Ureter (tissue), 1 donor: ENCODE measurements around the gene DROSHA. TPM values are rescaled to one million over a fixed set of nuclear protein-coding genes. Genes with fewer than 3 reads are reported as not detected.

Experiments used
- DNase-seq: peaks from one replicate; pipeline ENCODE4 v3.0.0-alpha.2; 2020; ENCODE audit warnings: low spot score
- total RNA-seq: library from RNA; stranded (reverse); gene quantifications from one replicate; pipeline ENCODE4 v1.2.4, GENCODE V29; 2023
- donor health status: DM: yes; HTN: yes; CAD: no.

Gene DROSHA
- total RNA-seq, 1 donor from 2014 or later: 77.7 TPM

DNA sequence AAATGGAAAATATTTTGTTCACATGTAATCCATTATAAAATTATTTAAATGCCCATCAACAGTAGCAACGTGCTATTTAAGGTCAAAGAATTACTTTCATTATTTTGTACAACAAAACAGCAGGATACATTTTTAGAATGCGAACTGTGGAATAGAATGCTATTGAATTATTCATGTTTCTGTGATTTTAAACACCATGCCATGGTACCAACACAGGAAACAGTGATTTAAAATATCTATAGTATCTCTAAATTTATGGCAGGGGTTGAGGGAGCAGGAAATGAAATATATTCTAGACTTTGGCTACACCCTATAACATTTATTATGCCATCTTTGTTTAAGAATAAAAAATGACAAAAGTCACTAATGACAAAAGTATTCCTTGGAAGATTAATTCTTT is 62.4 kb downstream of the DROSHA start:
- no peak for DNase-seq

DNA sequence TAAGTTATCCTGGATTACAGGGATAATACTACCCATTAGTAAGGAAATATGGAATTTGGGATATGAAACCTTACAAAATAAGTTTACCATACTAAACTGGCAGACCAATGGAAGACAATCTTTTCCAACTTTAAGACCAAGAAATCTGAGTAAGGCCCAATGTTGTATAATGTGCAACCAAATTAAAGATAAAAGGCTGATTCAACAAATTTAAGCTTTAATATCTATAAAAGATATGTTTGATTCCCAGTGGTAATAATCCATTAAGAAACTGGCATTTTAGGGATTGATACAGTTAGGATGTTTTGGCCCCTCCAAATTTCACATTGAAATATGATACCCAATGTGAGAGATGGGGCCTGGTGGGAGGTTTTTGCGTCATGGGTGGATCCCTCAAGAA is 66.6 kb downstream of the DROSHA start:
- no peak for DNase-seq

DNA sequence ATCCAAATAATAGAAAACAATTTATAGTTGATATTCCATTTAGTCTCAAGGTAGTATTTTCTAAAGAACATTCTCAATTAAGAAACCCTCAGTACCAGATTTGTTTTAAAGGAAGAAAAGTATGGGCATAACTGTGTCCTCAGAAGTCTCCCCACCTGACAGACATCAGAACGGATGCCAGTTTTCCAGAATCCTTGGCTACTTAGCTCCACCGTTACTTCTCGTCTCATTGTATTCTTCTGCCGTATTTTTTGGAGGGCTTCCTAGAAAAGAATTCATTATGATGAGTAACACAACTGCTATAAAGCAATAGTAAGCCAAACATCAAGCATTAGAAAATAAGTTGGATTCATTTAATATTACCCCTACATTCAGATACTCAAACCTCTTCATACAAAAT is 67.8 kb downstream of the DROSHA start:
- no peak for DNase-seq

DNA sequence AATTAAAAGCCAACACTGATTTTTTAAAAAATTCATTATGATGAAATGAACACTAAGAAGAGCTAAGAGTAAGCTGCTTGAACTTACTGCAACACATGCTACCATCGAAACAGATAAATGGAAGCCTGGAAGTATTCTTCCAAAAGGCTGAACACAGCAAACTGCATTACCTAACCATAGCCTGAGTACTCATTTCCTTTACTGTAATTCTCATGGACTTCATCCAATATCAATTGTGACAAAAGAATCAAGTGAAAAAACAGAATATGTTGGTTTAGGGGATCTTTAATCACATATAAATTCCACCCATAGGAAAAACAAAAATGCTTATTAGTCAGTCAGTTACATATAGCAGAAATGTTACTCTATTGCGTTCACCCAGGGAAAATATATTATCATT is 68.5 kb downstream of the DROSHA start:
- no peak for DNase-seq

DNA sequence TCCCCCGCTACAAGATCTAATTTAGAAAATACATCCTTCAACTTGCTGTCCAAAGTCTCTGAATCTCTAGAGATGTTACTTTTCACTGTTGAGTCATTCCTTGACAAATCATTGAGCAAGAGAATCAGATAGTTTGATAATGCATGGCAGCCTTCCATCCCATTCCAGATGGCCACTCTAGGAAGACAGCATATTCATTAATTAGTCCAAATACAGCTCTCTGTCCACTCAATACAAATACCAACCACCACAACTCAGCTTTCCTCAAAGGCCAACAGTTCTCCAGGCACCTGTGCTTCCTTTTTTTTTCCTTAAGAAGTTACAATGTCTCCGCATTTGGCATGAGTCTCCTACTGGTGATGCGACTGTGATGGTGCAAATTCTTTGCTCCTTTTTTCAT is 72.3 kb downstream of the DROSHA start:
- DNase-seq: no peak

DNA sequence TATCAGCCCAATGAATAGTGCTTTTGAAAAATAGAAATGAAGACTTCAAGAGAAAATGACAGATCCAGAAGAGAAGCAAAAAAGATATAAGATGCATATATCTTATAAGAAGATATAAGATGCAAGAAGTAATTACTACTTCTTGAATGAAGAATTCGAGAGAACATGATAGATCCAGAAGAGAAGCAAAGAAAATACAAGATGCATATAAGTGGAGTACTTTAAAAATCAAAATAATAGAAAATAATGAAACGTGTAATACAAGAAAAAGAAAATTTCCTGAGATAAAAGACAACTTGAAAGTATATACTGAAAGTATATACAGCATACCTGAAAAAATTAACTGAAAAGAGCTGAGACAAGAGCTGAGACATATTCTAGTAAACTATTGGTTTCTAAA is 76.7 kb downstream of the DROSHA start:
- DNase-seq: no peak

GRCh38 chr5:31453522-31453921 is 78.4 kb downstream of the DROSHA start:
- DNase-seq: no peak

DNA sequence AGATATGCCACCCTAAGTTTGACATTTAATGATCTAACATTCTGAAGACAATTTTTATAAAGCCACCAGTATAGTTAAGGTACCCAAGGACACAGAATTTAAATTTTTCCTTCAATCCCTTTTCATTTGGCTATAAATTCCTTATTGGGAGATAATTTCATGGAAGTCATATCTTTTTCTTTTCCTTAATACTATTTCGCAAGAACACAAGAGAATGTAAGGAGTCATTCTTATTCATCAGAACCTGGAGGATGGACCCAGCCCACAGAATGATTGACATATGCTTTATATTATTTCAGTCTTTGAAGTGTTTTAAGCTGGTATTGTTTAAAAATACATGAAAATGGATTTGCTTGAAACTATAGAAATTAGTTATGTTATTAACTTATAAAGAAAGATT is 79.6 kb downstream of the DROSHA start:
- no peak for DNase-seq

- no peak for DNase-seq
Observed at GRCh38 chr5:31449962-31450361, 81.9 kb downstream of the DROSHA start.

DNA sequence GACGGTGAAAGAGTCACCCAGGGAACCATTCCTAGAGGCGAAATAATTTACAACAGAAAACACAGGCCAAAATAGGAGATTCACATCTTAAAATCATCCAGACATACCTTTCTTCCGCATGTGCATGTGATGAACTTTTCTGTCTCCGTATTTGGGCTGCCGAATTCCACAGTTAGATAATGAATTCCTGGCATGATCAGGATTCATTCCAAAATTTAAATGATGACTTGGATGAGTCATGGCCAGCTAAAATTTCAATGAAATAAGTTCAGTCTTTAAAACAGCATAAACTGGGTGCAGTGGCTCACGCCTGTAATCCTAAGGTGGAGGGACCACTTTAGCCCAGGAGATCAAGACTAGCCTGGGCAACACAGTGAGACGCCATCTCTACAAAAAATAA is 82.7 kb downstream of the DROSHA start:
- DNase-seq: no peak

DNA sequence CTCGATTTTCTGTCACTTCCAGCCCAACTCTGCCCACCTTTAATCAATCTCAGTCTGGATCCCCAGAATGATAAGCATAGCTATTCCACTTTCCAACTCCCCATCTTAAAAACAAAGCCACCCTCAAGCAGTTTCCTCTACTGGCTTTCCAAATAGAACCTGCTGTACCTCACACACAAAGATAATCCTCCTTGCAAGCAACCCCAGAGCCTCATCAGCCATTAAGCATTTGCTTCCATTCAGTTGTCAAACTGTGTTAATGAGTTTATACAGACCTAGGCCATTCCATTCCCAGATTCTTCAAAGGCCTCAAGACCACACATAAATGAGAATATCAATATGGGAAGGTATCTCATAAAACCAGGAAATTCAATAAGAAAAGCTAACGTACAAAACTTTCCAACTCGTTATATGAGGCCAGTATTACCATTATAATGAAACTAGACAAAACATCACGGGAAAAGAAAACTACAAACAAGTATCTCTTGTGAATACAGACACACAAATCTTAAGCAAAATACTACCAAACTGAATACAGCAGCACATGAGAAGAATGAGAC is 86.8 kb downstream of the DROSHA start:
- DNase-seq: no peak

DNA sequence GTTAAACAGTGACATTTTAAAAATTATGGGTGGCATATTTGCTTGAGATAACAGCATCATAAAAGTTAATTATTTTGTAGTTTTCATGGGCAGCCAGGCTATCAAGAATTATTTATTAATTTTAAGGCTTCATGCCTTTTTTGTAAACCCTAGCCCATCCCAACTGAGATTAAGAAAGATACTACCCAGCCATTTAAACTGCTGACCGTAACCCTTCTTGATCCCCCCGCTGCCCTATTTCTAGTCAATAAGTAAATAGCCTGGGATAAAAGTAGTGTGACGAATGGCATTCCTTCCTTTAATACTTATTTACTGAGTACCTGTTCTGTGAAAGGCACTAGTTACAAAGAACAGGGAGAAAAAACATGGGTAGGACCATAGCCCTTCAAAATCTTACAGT is 88.3 kb downstream of the DROSHA start:
- DNase-seq: no peak

DNA sequence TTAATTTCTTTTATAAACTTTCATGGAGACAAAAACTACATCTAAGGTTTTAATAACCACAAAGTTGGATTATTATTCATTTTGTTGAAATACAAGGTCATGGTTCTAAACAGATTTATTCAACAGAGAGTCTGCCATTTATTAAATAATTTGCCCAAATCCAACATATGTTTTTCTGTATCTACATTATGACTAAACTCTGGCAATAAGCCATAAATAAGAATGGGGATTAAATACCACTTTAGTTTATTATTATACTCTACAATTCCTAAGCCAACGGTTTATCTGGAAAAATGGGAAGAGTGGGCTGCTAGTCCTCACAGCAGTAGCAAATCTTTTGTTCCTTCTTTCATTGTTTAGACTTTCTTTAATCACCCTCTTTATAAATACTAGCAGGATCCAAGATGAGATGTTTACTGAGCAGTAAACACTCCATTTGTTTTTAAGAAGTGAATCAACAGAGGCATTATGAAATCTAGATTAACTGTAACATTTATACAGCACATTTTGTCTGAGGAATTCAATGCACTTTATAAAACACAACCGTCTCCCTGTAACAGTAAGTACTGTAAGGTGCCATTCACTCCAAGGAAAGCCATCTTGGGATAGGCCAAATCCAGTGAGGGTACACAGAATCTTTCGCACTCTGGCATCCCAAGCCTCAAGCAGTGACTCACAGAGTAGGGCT is 89.7 kb downstream of the DROSHA start:
- no peak for DNase-seq

- DNase-seq: no peak
Observed at GRCh38 chr5:31436851-31437250, 95.0 kb downstream of the DROSHA start.

DNA sequence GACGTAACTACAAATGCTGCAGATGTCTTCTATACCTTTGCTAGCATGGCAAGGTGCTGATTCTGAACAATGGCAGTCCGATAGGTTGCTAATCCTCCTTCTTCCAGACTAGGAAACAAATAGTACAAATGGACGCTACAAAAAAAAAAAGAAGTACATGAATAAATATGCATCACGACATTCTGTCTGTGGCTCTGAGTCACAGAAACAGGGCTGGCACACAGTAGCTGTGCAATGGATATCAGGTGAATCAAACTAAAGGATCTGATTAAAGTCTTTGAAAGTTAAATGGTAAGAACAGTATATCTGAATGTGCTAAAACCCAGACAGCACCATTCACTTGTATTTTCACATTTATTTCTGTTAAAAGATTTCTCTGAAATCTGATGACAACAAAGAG is 96.2 kb downstream of the DROSHA start:
- DNase-seq: no peak

GRCh38 chr5:31434898-31435297 is 97.0 kb downstream of the DROSHA start:
- no peak for DNase-seq

DNA sequence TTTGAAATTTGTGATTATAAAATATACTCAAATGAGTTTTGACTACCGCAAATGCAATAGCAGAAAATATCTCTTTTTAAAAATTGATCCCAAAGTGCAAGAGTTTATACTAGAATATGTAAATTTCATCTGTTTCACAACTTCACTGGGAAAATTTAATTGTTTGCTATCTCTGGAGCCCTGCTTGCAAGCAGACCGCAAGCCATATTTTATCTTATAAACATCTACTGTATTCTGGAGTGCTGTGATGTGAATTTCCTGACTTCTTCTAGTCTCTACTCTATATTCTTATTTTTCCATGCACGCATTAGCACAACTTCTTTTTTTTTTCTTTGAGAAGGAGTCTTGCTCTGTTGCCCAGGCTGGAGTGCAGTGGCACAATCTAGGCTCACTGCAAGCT is 98.7 kb downstream of the DROSHA start:
- no peak for DNase-seq

- no peak for DNase-seq
Observed at GRCh38 chr5:31427724-31428309, 104.1 kb downstream of the DROSHA start.

DNA sequence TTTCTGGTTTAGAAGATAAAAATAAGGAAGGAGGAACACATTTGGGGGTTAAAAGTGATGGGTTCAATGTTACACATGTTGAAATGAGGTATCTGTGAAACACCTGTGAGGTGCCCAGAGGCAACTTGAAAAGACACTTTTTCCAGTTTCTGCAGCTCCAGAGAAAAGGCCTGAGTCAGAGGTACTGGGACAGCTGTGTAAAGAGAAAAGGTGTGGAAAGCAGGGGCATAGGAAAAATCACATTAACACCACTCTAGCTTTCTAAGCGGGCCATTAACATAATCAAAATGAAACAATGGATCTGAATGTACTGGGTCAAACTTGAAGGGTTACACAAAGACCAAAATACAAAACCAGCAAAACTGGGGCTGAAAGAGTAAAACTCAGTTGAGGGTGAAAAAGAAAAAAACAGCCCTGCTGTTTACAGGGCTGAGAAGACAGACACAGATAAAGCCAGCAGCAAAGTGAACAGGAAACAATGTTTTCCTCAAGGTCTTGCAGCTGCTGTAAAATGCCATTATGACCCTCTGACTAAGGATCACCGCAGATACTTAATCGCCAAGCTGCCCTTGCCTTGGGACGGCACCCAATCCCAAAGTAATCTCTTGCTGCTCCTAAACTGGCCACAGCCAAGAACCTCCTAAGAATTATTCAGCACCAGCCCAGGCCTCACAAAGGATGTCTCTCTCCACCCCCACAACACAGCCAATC is 104.7 kb downstream of the DROSHA start:
- no peak for DNase-seq

DNA sequence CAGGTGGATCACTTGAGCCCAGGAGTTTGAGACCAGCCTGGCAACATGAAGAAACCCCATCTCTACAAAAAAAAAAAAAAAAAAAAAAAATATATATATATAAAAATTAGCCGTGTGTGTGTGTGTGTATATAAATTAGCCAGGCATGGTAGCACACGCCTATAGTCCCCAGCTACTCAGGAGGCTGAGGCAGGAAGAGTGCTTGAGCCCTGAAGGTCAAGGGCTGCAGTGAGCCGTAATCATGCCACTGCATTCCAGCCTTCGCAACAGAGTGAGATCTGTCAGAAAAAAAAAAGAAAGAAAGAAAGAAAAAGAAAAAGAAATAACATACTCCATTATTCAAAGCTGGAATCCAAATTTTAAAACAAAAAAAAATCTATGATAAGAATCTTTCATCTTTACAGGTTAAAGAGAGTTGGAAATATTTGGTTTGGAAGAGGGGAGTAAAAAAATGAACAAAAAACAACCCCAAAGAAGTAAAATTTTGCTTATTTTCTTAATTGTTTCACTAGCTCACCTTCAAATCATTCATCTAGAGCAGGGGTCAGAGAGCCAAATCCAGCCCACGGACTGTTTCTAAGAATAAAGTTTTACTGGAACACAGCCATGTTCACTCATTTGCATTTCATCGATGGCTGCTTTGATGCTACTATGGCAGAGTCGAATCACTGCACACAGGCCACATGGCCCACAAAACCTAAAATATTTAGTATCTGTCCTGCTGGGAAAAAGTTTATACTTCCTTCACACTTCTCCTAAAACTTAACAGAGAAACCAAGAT is 109.9 kb downstream of the DROSHA start:
- DNase-seq: no peak

DNA sequence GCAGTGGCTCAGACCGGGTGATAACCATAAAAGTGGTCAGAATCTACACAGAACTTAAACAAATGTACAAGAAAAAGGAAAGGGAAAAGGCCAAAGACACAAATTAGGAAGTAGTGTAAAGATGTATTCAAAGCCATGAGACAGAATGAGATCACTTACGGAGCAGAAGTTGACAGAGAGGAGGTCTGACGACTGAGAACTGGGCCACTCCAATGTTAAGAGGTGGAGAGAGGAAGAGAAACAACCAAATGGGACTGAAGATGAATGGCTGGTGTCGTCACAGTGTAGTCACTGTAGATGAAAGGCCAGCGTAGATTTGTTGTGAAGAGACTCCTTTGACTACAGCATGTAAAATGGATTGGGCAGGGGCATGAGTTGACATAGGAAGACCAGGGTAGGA is 114.4 kb downstream of the DROSHA start:
- DNase-seq: no peak

- DNase-seq: no peak
Observed at GRCh38 chr5:31416547-31416946, 115.3 kb downstream of the DROSHA start.
